ENCODE results near the gene NUP210L. TPM values are rescaled to one million over a fixed set of nuclear protein-coding genes. Genes with fewer than 3 reads are reported as not detected.
"Not testable (repeated sequence)": the region's sequence is repeated elsewhere in the genome, so short reads cannot be mapped to it uniquely, and the experiment has no call there.

The NUP210L gene
- total and polyA plus RNA-seq, 5 donors from 2014 or later: 0.02 to 0.17 (median 0.10) TPM; not detected in 2

DNA sequence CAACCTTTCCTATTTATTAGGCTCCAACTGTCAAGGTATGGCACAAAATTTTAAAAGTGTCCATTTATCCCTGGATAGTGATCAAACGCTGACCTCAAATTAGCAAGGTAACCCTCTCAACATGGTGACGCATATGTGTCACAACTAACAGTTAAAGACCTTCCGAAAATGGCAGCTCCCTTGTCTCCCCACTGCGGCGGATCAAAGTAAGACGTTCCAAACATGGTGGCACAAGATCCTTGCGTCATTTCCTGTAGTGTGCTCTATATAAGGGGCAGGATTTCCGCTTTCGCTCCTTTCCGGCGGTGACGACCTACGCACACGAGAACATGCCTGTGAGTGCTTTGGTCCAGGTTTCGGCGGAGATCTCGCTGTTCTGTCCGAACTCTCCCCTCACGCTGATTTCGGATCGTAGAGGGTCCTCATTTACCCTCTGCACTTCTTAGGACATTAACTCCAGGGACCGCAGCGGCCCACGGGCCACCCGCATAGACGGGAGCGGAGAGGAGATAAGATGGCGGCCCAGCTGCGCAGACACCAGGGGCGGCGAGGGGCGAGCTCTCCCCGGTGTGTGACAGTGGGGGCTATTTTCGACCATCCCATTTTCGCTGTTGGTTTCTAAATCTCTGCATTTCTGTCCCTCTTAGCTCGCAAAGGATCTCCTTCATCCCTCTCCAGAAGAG is 164.3 kb downstream of the NUP210L start, which contains the start of gene RPS27:
Gene RPS27 (plus strand): TSS at position 295 of the 683 bp plus-strand sequence. CDS start 35 bp downstream, at position 330.
- Mint-ChIP-seq H3K9me3 (peaks cover 0 to 2% (median 0%) of the 10 kb centered on the region in 7 donors), H3K4me3 (peak within 1 kb of the TSS; percentile 88 to 98 (median 96)), H3K27me3 (peaks cover 9% of the 10 kb centered on the region), H3K27ac (peak within 1 kb of the TSS; percentile 99 to 100 (median 100)), H3K36me3 (peaks cover 20% of the 10 kb centered on the region), H3K4me1 (peaks cover 21 to 60% (median 32%) of the 10 kb centered on the region in 4 donors)
- peaks cover 40% of the 10 kb centered on the region for H3K4me1 ChIP-seq (ENCODE audit: control insufficient read depth, insufficient read depth, low read length, poor library complexity, severe bottlenecking)
- ATAC-seq (ENCODE audit: low read depth in 2 of 2): peak; percentile 86 to 91
- peak within 1 kb of the TSS; percentile 100 for H3K4me3 ChIP-seq (ENCODE audit: low read depth, low read length)
- peaks cover 31% of the 10 kb centered on the region for H3K36me3 ChIP-seq (ENCODE audit: control insufficient read depth, insufficient read depth, low read length)
- H3K27ac ChIP-seq (ENCODE audit: insufficient read depth, low read length, poor library complexity, severe bottlenecking): peak within 1 kb of the TSS; percentile 95
- no peaks in the 10 kb centered on the region for H3K9me3 ChIP-seq (ENCODE audit: control insufficient read depth in 2 of 2, low read length in 2 of 2)
- peak; percentile 85 to 97 (median 95) for DNase-seq
- H3K27me3 ChIP-seq (ENCODE audit: control insufficient read depth, insufficient read depth, low read length): no peaks in the 10 kb centered on the region

- Mint-ChIP-seq H3K27ac (no peak overlapping the region), H3K4me3 (no peak overlapping the region), H3K9me3 (peaks cover 0 to 2% (median 0%) of the 10 kb centered on the region in 7 donors), H3K27me3 (peaks cover 9% of the 10 kb centered on the region), H3K4me1 (peaks cover 16 to 38% (median 24%) of the 10 kb centered on the region in 4 donors), H3K36me3 (peaks cover 13% of the 10 kb centered on the region)
- Histone ChIP-seq H3K27me3 (ENCODE audit: control insufficient read depth, insufficient read depth, low read length) (no peaks in the 10 kb centered on the region), H3K9me3 (ENCODE audit: control insufficient read depth in 2 of 2, low read length in 2 of 2) (no peaks in the 10 kb centered on the region), H3K4me1 (ENCODE audit: control insufficient read depth, insufficient read depth, low read length, poor library complexity, severe bottlenecking) (peaks cover 27% of the 10 kb centered on the region), H3K36me3 (ENCODE audit: control insufficient read depth, insufficient read depth, low read length) (peaks cover 10% of the 10 kb centered on the region), H3K4me3 (ENCODE audit: low read depth, low read length) (no peak overlapping the region), H3K27ac (ENCODE audit: insufficient read depth, low read length, poor library complexity, severe bottlenecking) (peak overlapping the region; percentile 65)
- no peak for ATAC-seq (ENCODE audit: low read depth in 2 of 2)
- DNase-seq: no peak
These were observed 167.3 kb downstream of the NUP210L start for GRCh38 chr1:153987621-153988020.

- H3K4me3 ChIP-seq (ENCODE audit: low read depth, low read length): peak within 1 kb of the TSS; percentile 50
- no peak for DNase-seq
These were observed 168.7 kb downstream of the NUP210L start, which contains the start of gene RAB13 for GRCh38 chr1:153985941-153986761. Gene RAB13, minus strand, starts transcription at chr1:153986339. Its CDS starts 103 bp downstream, at chr1:153986236.

GRCh38 chr1:153985341-153985912 is 169.4 kb downstream of the NUP210L start:
- ATAC-seq (ENCODE audit: low read depth in 2 of 2): no peak
- Mint-ChIP-seq H3K36me3 (no peaks in the 10 kb centered on the region), H3K27ac (peak overlapping the region in 1 of 3 donors; percentile 68), H3K9me3 (peaks cover 0 to 2% (median 0%) of the 10 kb centered on the region in 7 donors), H3K27me3 (peaks cover 7% of the 10 kb centered on the region), H3K4me3 (peak overlapping the region in 2 of 4 donors; percentile 61 to 70), H3K4me1 (peaks cover 6 to 20% (median 11%) of the 10 kb centered on the region in 4 donors)
- Histone ChIP-seq H3K27me3 (ENCODE audit: control insufficient read depth, insufficient read depth, low read length) (no peaks in the 10 kb centered on the region), H3K4me1 (ENCODE audit: control insufficient read depth, insufficient read depth, low read length, poor library complexity, severe bottlenecking) (peaks cover 11% of the 10 kb centered on the region), H3K36me3 (ENCODE audit: control insufficient read depth, insufficient read depth, low read length) (no peaks in the 10 kb centered on the region), H3K9me3 (ENCODE audit: control insufficient read depth in 2 of 2, low read length in 2 of 2) (no peaks in the 10 kb centered on the region), H3K4me3 (ENCODE audit: low read depth, low read length) (no peak overlapping the region), H3K27ac (ENCODE audit: insufficient read depth, low read length, poor library complexity, severe bottlenecking) (no peak overlapping the region)
- DNase-seq: no peak

More at GRCh38 chr1:153985941-153986761, 168.7 kb downstream of the NUP210L start, which contains the start of gene RAB13:
- Mint-ChIP-seq H3K9me3 (peaks cover 0 to 2% (median 0%) of the 10 kb centered on the region in 7 donors), H3K27me3 (peaks cover 9% of the 10 kb centered on the region), H3K4me3 (peak within 1 kb of the TSS; percentile 69 to 85 (median 70)), H3K4me1 (peaks cover 9 to 25% (median 14%) of the 10 kb centered on the region in 4 donors), H3K27ac (peak within 1 kb of the TSS; percentile 58 to 90 (median 83)), H3K36me3 (peaks cover 2% of the 10 kb centered on the region)
- H3K27me3 ChIP-seq (ENCODE audit: control insufficient read depth, insufficient read depth, low read length): no peaks in the 10 kb centered on the region
- H3K9me3 ChIP-seq (ENCODE audit: control insufficient read depth in 2 of 2, low read length in 2 of 2): no peaks in the 10 kb centered on the region
- H3K27ac ChIP-seq (ENCODE audit: insufficient read depth, low read length, poor library complexity, severe bottlenecking): peak within 1 kb of the TSS; percentile 65
- no peak for ATAC-seq (ENCODE audit: low read depth in 2 of 2)
- H3K4me1 ChIP-seq (ENCODE audit: control insufficient read depth, insufficient read depth, low read length, poor library complexity, severe bottlenecking): peaks cover 12% of the 10 kb centered on the region
- H3K36me3 ChIP-seq (ENCODE audit: control insufficient read depth, insufficient read depth, low read length): peaks cover 1% of the 10 kb centered on the region

- Mint-ChIP-seq H3K27me3 (peaks cover 5% of the 10 kb centered on the region), H3K36me3 (no peaks in the 10 kb centered on the region), H3K9me3 (peaks cover 0 to 2% (median 0%) of the 10 kb centered on the region in 7 donors), H3K4me1 (peaks cover 4 to 14% (median 6%) of the 10 kb centered on the region in 4 donors), H3K27ac (peak overlapping the region in 1 of 3 donors; percentile 92), H3K4me3 (peak overlapping the region in 2 of 4 donors; percentile 1 to 61)
- no peak overlapping the region for H3K4me3 ChIP-seq (ENCODE audit: low read depth, low read length)
- no peaks in the 10 kb centered on the region for H3K9me3 ChIP-seq (ENCODE audit: control insufficient read depth in 2 of 2, low read length in 2 of 2)
- H3K27ac ChIP-seq (ENCODE audit: insufficient read depth, low read length, poor library complexity, severe bottlenecking): no peak overlapping the region
- H3K27me3 ChIP-seq (ENCODE audit: control insufficient read depth, insufficient read depth, low read length): no peaks in the 10 kb centered on the region
- no peak for DNase-seq
- H3K36me3 ChIP-seq (ENCODE audit: control insufficient read depth, insufficient read depth, low read length): no peaks in the 10 kb centered on the region
- H3K4me1 ChIP-seq (ENCODE audit: control insufficient read depth, insufficient read depth, low read length, poor library complexity, severe bottlenecking): peaks cover 8% of the 10 kb centered on the region
- ATAC-seq (ENCODE audit: low read depth in 2 of 2): no peak
These were observed 170.6 kb downstream of the NUP210L start for GRCh38 chr1:153984123-153984894.

GRCh38 chr1:153981735-153982134 is 173.1 kb downstream of the NUP210L start:
- DNase-seq; H3K27me3 Mint-ChIP-seq; H3K27ac ChIP-seq (ENCODE audit: insufficient read depth, low read length, poor library complexity, severe bottlenecking); H3K4me3 ChIP-seq (ENCODE audit: low read depth, low read length); H3K36me3 ChIP-seq (ENCODE audit: control insufficient read depth, insufficient read depth, low read length); H3K27me3 ChIP-seq (ENCODE audit: control insufficient read depth, insufficient read depth, low read length); ATAC-seq (ENCODE audit: low read depth in 2 of 2); H3K9me3 ChIP-seq (ENCODE audit: control insufficient read depth in 2 of 2, low read length in 2 of 2); H3K9me3 Mint-ChIP-seq; H3K36me3 Mint-ChIP-seq: not testable (repeated sequence)
- Mint-ChIP-seq H3K4me3 (peak overlapping the region in 1 of 4 donors; percentile 75), H3K27ac (peak overlapping the region in 1 of 3 donors; percentile 45), H3K4me1 (peaks cover under 1 to 26% (median 15%) of the 10 kb centered on the region in 4 donors)
- H3K4me1 ChIP-seq (ENCODE audit: control insufficient read depth, insufficient read depth, low read length, poor library complexity, severe bottlenecking): peaks cover 17% of the 10 kb centered on the region
